A673 (cell line): ENCODE results near the gene NCBP2L. TPM values are rescaled to one million over a fixed set of nuclear protein-coding genes. Genes with fewer than 3 reads are reported as not detected.

Source experiments
- Bru-seq: library from RNA; stranded (reverse); fragments of 400-500 nt; gene quantifications from one replicate; lab custom pipeline; 2021; lab: Mats Ljungman, UMichigan
- BruChase-seq, 2 experiments: library from RNA; stranded (reverse); fragments of 400-500 nt; gene quantifications; one replicate each; lab custom pipeline; 2021; lab: Mats Ljungman, UMichigan
- BruUV-seq: library from RNA; stranded (reverse); fragments of 400-500 nt; replicated peaks from 2 replicates; lab custom pipeline; 2021; lab: Mats Ljungman, UMichigan
- CTCF ChIA-PET: fragments of 300-600 bp; sonication (Branson Sonifier 250); formaldehyde crosslinking; loops from one replicate; lab custom pipeline; 2022; ENCODE audit warnings: antibody characterized with exemption; lab: Charles Lee
- POLR2A ChIA-PET: fragments of 300-600 bp; sonication (Branson Sonifier 250); formaldehyde crosslinking; loops from one replicate; lab custom pipeline; 2022; ENCODE audit warnings: antibody characterized with exemption; ENCODE audit not compliant: low non-redundant PET; lab: Charles Lee
- DNase-seq: peaks from one replicate; pipeline ENCODE4 v3.0.0-alpha.2; 2015; ENCODE audit warnings: low spot score
- H3K27ac ChIP-seq: fragments of 200-600 bp; sonication (generic); 2 replicates; pipeline ENCODE4 v1.5.1; 2016; ENCODE audit warnings: mixed run types, low read depth, mild to moderate bottlenecking, mixed read lengths, antibody characterized with exemption, low read length; ENCODE audit not compliant: poor library complexity, severe bottlenecking
- H3K27me3 ChIP-seq: fragments of 200-600 bp; sonication (generic); replicated peaks from 2 replicates; pipeline ENCODE4 v1.6.1; 2017; ENCODE audit warnings: mixed run types, low read depth, mild to moderate bottlenecking, mixed read lengths, antibody characterized with exemption, low read length; ENCODE audit not compliant: insufficient read depth, poor library complexity
- H3K36me3 ChIP-seq: fragments of 200-600 bp; sonication (generic); 2 replicates; pipeline ENCODE4 v1.6.1; 2016; ENCODE audit warnings: mixed run types, mild to moderate bottlenecking, mixed read lengths, antibody characterized with exemption, low read length; ENCODE audit not compliant: insufficient read depth, poor library complexity, severe bottlenecking
- H3K4me1 ChIP-seq: fragments of 200-600 bp; sonication (generic); 2 replicates; pipeline ENCODE4 v1.6.1; 2017; ENCODE audit warnings: mixed run types, mild to moderate bottlenecking, mixed read lengths, antibody characterized with exemption, low read length; ENCODE audit not compliant: insufficient read depth, poor library complexity, severe bottlenecking
- H3K4me3 ChIP-seq: fragments of 200-600 bp; sonication (generic); 2 replicates; pipeline ENCODE4 v1.5.1; 2016; ENCODE audit warnings: low read depth, mixed run types, mild to moderate bottlenecking, mixed read lengths, low read length; ENCODE audit not compliant: poor library complexity, severe bottlenecking
- H3K9me3 ChIP-seq: fragments of 200-600 bp; sonication (generic); 2 replicates; pipeline ENCODE4 v1.6.1; 2016; ENCODE audit warnings: mixed run types, low read depth, mild to moderate bottlenecking, mixed read lengths, antibody characterized with exemption, low read length; ENCODE audit not compliant: poor library complexity, severe bottlenecking
- CTCF ChIP-seq: fragments of 300-800, 200-600 bp; sonication (generic); conservative IDR thresholded peaks from 2 replicates; pipeline ENCODE4 v1.5.1; 2017; ENCODE audit warnings: low read depth, mild to moderate bottlenecking, antibody characterized with exemption, low read length, moderate library complexity, mixed read lengths
- EZH2 ChIP-seq: fragments of 200-600 bp; sonication (generic); IDR thresholded peaks from 2 replicates; pipeline ENCODE4 v1.6.1; 2017; ENCODE audit warnings: borderline replicate concordance, low read depth, mild to moderate bottlenecking, mixed read lengths, antibody characterized with exemption, low read length; ENCODE audit not compliant: poor library complexity, severe bottlenecking
- intact Hi-C: fragments of 100-400 bp; cut with micrococcal nuclease; formaldehyde crosslinking; loops from one replicate; pipeline ENCODE4 v1.10.0; 2022; ENCODE audit not compliant: unreplicated experiment
- long read RNA-seq: library from polyadenylated mRNA; stranded (forward); transcript quantifications from one replicate; pipeline ENCODE4 v2.0.0, GENCODE V29; 2022
- total RNA-seq: library from RNA; stranded (reverse); gene quantifications from 2 replicates; pipeline ENCODE4 v1.2.3, GENCODE V29; 2021

NCBP2L gene
- not detected in 2 replicates for total RNA-seq
- percentile 4 among the genes with signal in this experiment for Bru-seq, nascent RNA
- not detected for BruChase-seq, experiment 1, labeled RNA remaining after a 2-hour chase
- BruChase-seq, experiment 2, labeled RNA remaining after a 6-hour chase, result not detected
- long read RNA-seq, result 0 reads

GRCh38 chrX:107777536-107777832 is at the start of gene NCBP2L:
Gene NCBP2L (plus strand): TSS chrX:107777733. CDS start chrX:107794221, 16,488 bp downstream.
- Histone ChIP-seq H3K9me3 (no peaks in the 10 kb centered on the region), H3K4me1 (peaks cover 5% of the 10 kb centered on the region), H3K27ac (no peak within 1 kb of the TSS), H3K27me3 (no peaks in the 10 kb centered on the region), H3K4me3 (peak within 1 kb of the TSS; percentile 41), H3K36me3 (no peaks in the 10 kb centered on the region)
- TF ChIP-seq EZH2 (no peak), CTCF (no peak)
- no TSS peak for BruUV-seq
- ChIA-PET POLR2A (no interaction called here), CTCF (interaction anchor here (0.5 to 1.8 kb wide), 7 partner anchors 16 to 903 kb away, joined by 3 to 20 read pairs (median 5); no protein-coding TSS in a partner anchor)
- intact Hi-C loops, result loop anchor here (1.0 to 10.0 kb wide), 6 partner anchors 61 to 883 kb away; no protein-coding TSS in a partner anchor
- DNase-seq, result no peak

GRCh38 chrX:107728371-107729099 is 49.0 kb upstream of the NCBP2L start:
- ChIA-PET POLR2A (no interaction called here), CTCF (no interaction called here)
- H3K36me3 ChIP-seq, result no peaks in the 10 kb centered on the region
- DNase-seq, result no peak
- TF ChIP-seq CTCF (no peak), EZH2 (no peak)
- BruUV-seq, result no TSS peak
- H3K9me3 ChIP-seq, result no peaks in the 10 kb centered on the region
- intact Hi-C loops, result no loop called here
- no peak overlapping the region for H3K4me3 ChIP-seq
- H3K27me3 ChIP-seq, result no peaks in the 10 kb centered on the region
- H3K27ac ChIP-seq, result no peak overlapping the region
- H3K4me1 ChIP-seq, result no peaks in the 10 kb centered on the region

GRCh38 chrX:107729558-107730297 is 47.8 kb upstream of the NCBP2L start:
- ChIA-PET POLR2A (no interaction called here), CTCF (no interaction called here)
- Histone ChIP-seq H3K27me3 (no peaks in the 10 kb centered on the region), H3K4me3 (no peak overlapping the region), H3K4me1 (peaks cover 3% of the 10 kb centered on the region), H3K36me3 (no peaks in the 10 kb centered on the region), H3K9me3 (no peaks in the 10 kb centered on the region), H3K27ac (no peak overlapping the region)
- no peak for TF ChIP-seq CTCF
- no peak for TF ChIP-seq EZH2
- intact Hi-C loops, result no loop called here
- DNase-seq, result no peak
- BruUV-seq, result no TSS peak
